AG08396 (cell line): Measurements from ENCODE around the gene HEPACAM2.

Source experiments
- DNase-seq: peaks from one replicate; pipeline ENCODE4 v3.0.0; 2012; ENCODE audit warnings: low spot score, mixed read lengths

The HEPACAM2 gene

GRCh38 chr7:93147363-93147762 lies 78.9 kb downstream of the HEPACAM2 start:
- peak; percentile 54 for DNase-seq

GRCh38 chr7:93146472-93147141 lies 79.7 kb downstream of the HEPACAM2 start:
- no peak for DNase-seq

- no peak for DNase-seq
These were observed 80.2 kb downstream of the HEPACAM2 start for GRCh38 chr7:93146036-93146435.

- no peak for DNase-seq
These were observed 80.9 kb downstream of the HEPACAM2 start for GRCh38 chr7:93145354-93145753.

- DNase-seq = no peak
These were observed 84.1 kb downstream of the HEPACAM2 start for GRCh38 chr7:93142127-93142526.

GRCh38 chr7:93140582-93141191 lies 85.6 kb downstream of the HEPACAM2 start:
- no peak for DNase-seq

GRCh38 chr7:93138576-93138975 lies 87.7 kb downstream of the HEPACAM2 start:
- no peak for DNase-seq
